Keratinocyte (primary cell): Measurements from ENCODE around the gene FAM83D. TPM values are rescaled to one million over a fixed set of nuclear protein-coding genes. Genes with fewer than 3 reads are reported as not detected.

Experiments
- DNase-seq: peaks from one replicate; pipeline ENCODE4 v3.0.0-alpha.2; 2011; ENCODE audit warnings: low read depth, missing footprints, low spot score
- FAIRE-seq: peaks from 2 replicates; lab custom pipeline; 2011; peaks lifted over from hg19 to GRCh38; lab: Jason Lieb, UNC
- H2AFZ ChIP-seq: 2 replicates; pipeline ENCODE4 v1.6.0; 2012; ENCODE audit warnings: low read length, control low read depth, inconsistent platforms; ENCODE audit not compliant: control insufficient read depth
- H3K27ac ChIP-seq: 2 replicates; pipeline ENCODE4 v1.5.1; 2011; ENCODE audit warnings: low read length; ENCODE audit not compliant: control insufficient read depth, insufficient read depth
- H3K27me3 ChIP-seq: 3 replicates; pipeline ENCODE4 v1.6.0; 2011; ENCODE audit warnings: low read length; ENCODE audit not compliant: control insufficient read depth, insufficient read depth; ENCODE audit errors: extremely low read depth
- H3K36me3 ChIP-seq, 2 experiments: 2 replicates in 1 of 2; 3 replicates in 1 of 2; pipeline ENCODE4 v1.5.1; 2011; ENCODE audit warnings: low read length in 2 of 2, mild to moderate bottlenecking in 1 of 2; ENCODE audit not compliant: control insufficient read depth in 2 of 2, insufficient read depth in 2 of 2; ENCODE audit errors: extremely low read depth in 1 of 2
- H3K4me1 ChIP-seq: 3 replicates; pipeline ENCODE4 v1.5.1; 2011; ENCODE audit warnings: low read length; ENCODE audit not compliant: control insufficient read depth, insufficient read depth; ENCODE audit errors: extremely low read depth
- H3K4me2 ChIP-seq: 3 replicates; pipeline ENCODE4 v1.6.0; 2011; ENCODE audit warnings: low read depth, low read length; ENCODE audit not compliant: control insufficient read depth, insufficient read depth; ENCODE audit errors: extremely low read depth
- H3K4me3 ChIP-seq, 3 experiments: fragments of 200-600 bp in 1 of 3; sonication (generic) in 1 of 3; 2 replicates in 2 of 3; 3 replicates in 1 of 3; pipeline ENCODE4 v1.5.1; 2011 to 2016; ENCODE audit warnings: low read length in 3 of 3, mild to moderate bottlenecking in 3 of 3, control low read depth in 2 of 3, inconsistent platforms in 1 of 3, low read depth in 1 of 3, mixed read lengths in 1 of 3, mixed run types in 1 of 3, moderate library complexity in 1 of 3; ENCODE audit not compliant: control insufficient read depth in 2 of 3, insufficient read depth in 2 of 3; ENCODE audit errors: extremely low read depth in 1 of 3
- H3K79me2 ChIP-seq: 2 replicates; pipeline ENCODE4 v1.6.0; 2012; ENCODE audit warnings: low read length; ENCODE audit not compliant: control insufficient read depth, insufficient read depth
- H3K9ac ChIP-seq: 3 replicates; pipeline ENCODE4 v1.6.0; 2011; ENCODE audit warnings: low read length; ENCODE audit not compliant: control insufficient read depth, insufficient read depth; ENCODE audit errors: extremely low read depth
- H3K9me1 ChIP-seq: 3 replicates; pipeline ENCODE4 v1.6.0; 2011; ENCODE audit warnings: low read length; ENCODE audit not compliant: control insufficient read depth, insufficient read depth; ENCODE audit errors: extremely low read depth
- H3K9me3 ChIP-seq: 2 replicates; pipeline ENCODE4 v1.5.1; 2012; ENCODE audit warnings: low read depth, low read length; ENCODE audit not compliant: control insufficient read depth
- H4K20me1 ChIP-seq: 3 replicates; pipeline ENCODE4 v1.6.0; 2011; ENCODE audit warnings: low read length; ENCODE audit not compliant: control insufficient read depth, insufficient read depth; ENCODE audit errors: extremely low read depth
- EZH2 ChIP-seq: IDR thresholded peaks from one replicate; pipeline ENCODE4 v1.6.1; 2012; ENCODE audit warnings: inconsistent platforms, mild to moderate bottlenecking, low read length, moderate library complexity
- dilution Hi-C: fragments of 300-500 bp; cut with MboI; formaldehyde crosslinking; loops from one replicate; pipeline ENCODE4 v1.7.0; 2020; ENCODE audit warnings: low sequenced_read_pairs; ENCODE audit not compliant: extremely low pct_ligation_motif_present
- polyA plus RNA-seq, 5 experiments: library from polyadenylated mRNA; depleted of rRNA in 3 of 5; stranded (reverse) in 3 of 5; stranded (forward) in 1 of 5; unstranded in 1 of 5; fragments of >200 nt; gene quantifications; 1 replicate in 1 of 5; 2 replicates in 3 of 5; 3 replicates in 1 of 5; pipeline versions ENCODE4 v1.2.1 to v1.2.3, GENCODE V29; 2011 to 2012; ENCODE audit warnings: missing spikeins in 2 of 5, low read depth in 1 of 5, low replicate concordance in 1 of 5
- small RNA-seq, 3 experiments: library from RNA; depleted of rRNA; stranded (forward); fragments of <200 nt; gene quantifications; one replicate each; pipeline ENCODE3, GENCODE V24; 2012; ENCODE audit warnings: low read depth in 3 of 3, low replicate concordance in 1 of 3; ENCODE audit not compliant: insufficient read length in 3 of 3
- TF ChIP-seq, protein P1 (sequence below), 3 experiments: IDR thresholded peaks in 1 of 3; conservative IDR thresholded peaks in 1 of 3; optimal IDR thresholded peaks in 1 of 3; 2 replicates in 2 of 3; 3 replicates in 1 of 3; pipeline versions ENCODE3 to v1.5.1; 2011; ENCODE audit warnings: low read length in 3 of 3, mild to moderate bottlenecking in 3 of 3, moderate library complexity in 2 of 3, control low read depth in 1 of 3, inconsistent platforms in 1 of 3; ENCODE audit not compliant: insufficient read depth in 2 of 3; ENCODE audit errors: extremely low read depth in 1 of 3

The FAM83D gene
- polyA plus RNA-seq, 1 donor (not counting 4 experiments of a cell fraction or from before 2014, with no cell fraction given): 32.1 TPM

DNA sequence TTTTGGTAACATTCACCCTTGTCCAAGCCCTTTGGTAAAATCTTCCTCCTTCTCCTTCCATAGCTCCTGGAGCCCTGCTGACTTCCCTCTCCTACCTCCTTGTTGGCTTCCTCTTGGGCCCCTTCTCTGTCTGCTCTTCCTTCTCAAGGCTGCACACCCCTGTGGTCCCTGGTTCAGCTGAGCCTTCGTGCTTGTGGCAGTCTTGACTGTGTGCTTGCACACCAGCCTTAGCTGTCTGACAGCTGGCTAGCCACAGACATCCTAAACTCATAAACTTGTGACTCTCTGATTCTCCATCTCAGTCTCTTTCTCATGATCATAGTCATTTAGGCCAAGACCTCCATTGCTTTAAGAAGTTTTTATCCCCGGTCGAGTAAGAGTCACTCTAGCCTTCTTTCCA lies 73.0 kb downstream of the FAM83D start:
- Histone ChIP-seq H4K20me1 (no peaks in the 10 kb centered on the region), H3K36me3 (peaks cover 12 to 29% of the 10 kb centered on the region in 2 experiments), H3K4me3 (no peak overlapping the region), H3K27ac (no peak overlapping the region), H3K27me3 (no peaks in the 10 kb centered on the region), H2AFZ (no peak overlapping the region), H3K4me2 (no peak overlapping the region), H3K9me3 (no peaks in the 10 kb centered on the region), H3K9me1 (no peaks in the 10 kb centered on the region), H3K4me1 (peaks cover under 1% of the 10 kb centered on the region), H3K9ac (no peak overlapping the region), H3K79me2 (no peaks in the 10 kb centered on the region)
- FAIRE-seq: no peak
- dilution Hi-C loops: no loop called here
- no peak for DNase-seq
- TF ChIP-seq, protein P1, sequence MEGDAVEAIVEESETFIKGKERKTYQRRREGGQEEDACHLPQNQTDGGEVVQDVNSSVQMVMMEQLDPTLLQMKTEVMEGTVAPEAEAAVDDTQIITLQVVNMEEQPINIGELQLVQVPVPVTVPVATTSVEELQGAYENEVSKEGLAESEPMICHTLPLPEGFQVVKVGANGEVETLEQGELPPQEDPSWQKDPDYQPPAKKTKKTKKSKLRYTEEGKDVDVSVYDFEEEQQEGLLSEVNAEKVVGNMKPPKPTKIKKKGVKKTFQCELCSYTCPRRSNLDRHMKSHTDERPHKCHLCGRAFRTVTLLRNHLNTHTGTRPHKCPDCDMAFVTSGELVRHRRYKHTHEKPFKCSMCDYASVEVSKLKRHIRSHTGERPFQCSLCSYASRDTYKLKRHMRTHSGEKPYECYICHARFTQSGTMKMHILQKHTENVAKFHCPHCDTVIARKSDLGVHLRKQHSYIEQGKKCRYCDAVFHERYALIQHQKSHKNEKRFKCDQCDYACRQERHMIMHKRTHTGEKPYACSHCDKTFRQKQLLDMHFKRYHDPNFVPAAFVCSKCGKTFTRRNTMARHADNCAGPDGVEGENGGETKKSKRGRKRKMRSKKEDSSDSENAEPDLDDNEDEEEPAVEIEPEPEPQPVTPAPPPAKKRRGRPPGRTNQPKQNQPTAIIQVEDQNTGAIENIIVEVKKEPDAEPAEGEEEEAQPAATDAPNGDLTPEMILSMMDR (optimal IDR thresholded peaks at IDR 0.05 in 1 of 3, IDR thresholded peaks at IDR 0.05 in 1 of 3, conservative IDR thresholded peaks at IDR 0.05 in 1 of 3; ENCODE audit: extremely low read depth in 1 of 3, insufficient read depth in 2 of 3, low read length in 3 of 3): no peak
- TF ChIP-seq EZH2: no peak

DNA sequence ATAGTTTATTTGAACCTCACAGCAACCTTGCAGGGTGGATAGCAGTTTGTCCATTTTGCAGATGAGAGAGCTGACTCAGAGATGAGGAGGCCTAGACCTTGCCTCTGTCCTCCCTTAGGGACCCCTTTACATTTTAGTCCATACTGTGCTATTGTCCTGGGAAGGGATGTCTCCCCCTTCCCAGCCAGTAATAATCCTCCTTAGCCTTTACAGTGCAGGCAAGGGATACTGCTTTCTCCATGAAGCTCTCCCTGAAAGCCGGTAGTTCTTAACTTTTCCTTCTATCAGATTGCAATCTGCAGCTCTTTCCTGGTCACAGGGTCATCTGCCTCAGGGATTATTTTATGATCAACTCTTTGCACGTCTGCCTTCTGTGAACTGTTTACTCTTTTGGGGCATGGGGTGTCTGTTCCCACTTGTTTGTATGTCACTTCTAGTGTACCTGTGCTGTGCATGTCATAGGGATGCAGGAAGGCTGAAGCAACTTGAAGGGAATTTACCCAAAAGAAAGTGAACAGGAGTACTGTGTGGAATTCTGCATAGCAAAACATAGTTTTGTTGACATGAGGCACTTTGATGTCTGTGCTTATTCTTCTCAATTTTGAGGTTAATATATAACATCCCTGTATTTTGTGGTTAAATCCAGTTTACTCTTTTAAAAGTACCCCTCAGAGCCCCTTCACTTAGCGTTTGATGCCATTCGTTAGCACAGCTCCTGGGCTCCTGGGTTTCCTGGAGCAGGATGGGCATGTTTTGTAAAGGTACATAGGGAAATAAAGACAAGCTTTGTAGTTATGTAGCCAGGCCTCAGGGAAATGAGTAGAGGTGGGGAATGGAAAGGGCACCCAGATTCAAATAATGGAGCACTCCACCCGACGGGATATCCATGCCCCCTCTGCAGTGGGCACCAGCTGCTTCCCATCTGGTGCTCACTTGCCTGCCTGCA lies 74.0 kb downstream of the FAM83D start:
- Histone ChIP-seq H3K79me2 (no peaks in the 10 kb centered on the region), H3K27me3 (no peaks in the 10 kb centered on the region), H3K4me3 (no peak overlapping the region), H4K20me1 (no peaks in the 10 kb centered on the region), H3K36me3 (peaks cover 12 to 29% of the 10 kb centered on the region in 2 experiments), H3K9me1 (no peaks in the 10 kb centered on the region), H3K9ac (no peak overlapping the region), H2AFZ (no peak overlapping the region), H3K9me3 (no peaks in the 10 kb centered on the region), H3K4me1 (peaks cover 7% of the 10 kb centered on the region), H3K27ac (no peak overlapping the region), H3K4me2 (no peak overlapping the region)
- dilution Hi-C loops: no loop called here
- DNase-seq (no peak), FAIRE-seq (no peak)
- TF ChIP-seq, protein P1 (optimal IDR thresholded peaks at IDR 0.05 in 1 of 3, IDR thresholded peaks at IDR 0.05 in 1 of 3, conservative IDR thresholded peaks at IDR 0.05 in 1 of 3; ENCODE audit: extremely low read depth in 1 of 3, insufficient read depth in 2 of 3, low read length in 3 of 3): no peak
- TF ChIP-seq EZH2: no peak

Small RNAs within 50 kb of the gene (small RNA-seq; reads per million reads assigned to genes)
- gene AL023803.1: 0 reads per million in 3 experiments

Other genes with a start within 250 kb of the FAM83D start
- gene SLC32A1, start 201.9 kb upstream of the FAM83D start, polyA plus RNA-seq: not detected in 3 replicates
- gene ACTR5, start 178.0 kb upstream of the FAM83D start, polyA plus RNA-seq: 9.7 to 10.1 TPM (median 9.9 TPM) in 3 replicates
- 0.19 TPM in 1 of 3 replicates, not detected in the others for gene PPP1R16B, start 120.7 kb upstream of the FAM83D start, polyA plus RNA-seq
- gene DHX35, start 35.9 kb downstream of the FAM83D start, polyA plus RNA-seq: 9.3 to 12.9 TPM (median 9.8 TPM) in 3 replicates